C1 segment of cervical spinal cord (tissue), 14 donors: Measurements from ENCODE around the gene CHN2.
A peak's percentile ranks its signal among the peaks of the same experiment; 100 is the strongest.

ENCODE experiments used
- DNase-seq, 14 donors: peaks; one replicate each; lab custom pipeline; 2025; lab: John Stamatoyannopoulos, UW

CHN2 gene

GRCh38 chr7:29194594-29195427, at the start of gene CHN2:
Gene CHN2 (plus strand): TSS chr7:29194775.
- DNase-seq, result peak in 13 of 14 donors; percentile 19 to 88 (median 68)

- DNase-seq, result no peak
These were observed 49.0 kb upstream of the CHN2 start for GRCh38 chr7:29145553-29146056.

GRCh38 chr7:29146057-29146706, 48.4 kb upstream of the CHN2 start, which contains the start of gene CPVL:
Gene CPVL (minus strand): TSS chr7:29146537. CDS start chr7:29121061, 25,476 bp downstream.
- peak in 9 of 14 donors; percentile 15 to 55 (median 25) for DNase-seq

DNA sequence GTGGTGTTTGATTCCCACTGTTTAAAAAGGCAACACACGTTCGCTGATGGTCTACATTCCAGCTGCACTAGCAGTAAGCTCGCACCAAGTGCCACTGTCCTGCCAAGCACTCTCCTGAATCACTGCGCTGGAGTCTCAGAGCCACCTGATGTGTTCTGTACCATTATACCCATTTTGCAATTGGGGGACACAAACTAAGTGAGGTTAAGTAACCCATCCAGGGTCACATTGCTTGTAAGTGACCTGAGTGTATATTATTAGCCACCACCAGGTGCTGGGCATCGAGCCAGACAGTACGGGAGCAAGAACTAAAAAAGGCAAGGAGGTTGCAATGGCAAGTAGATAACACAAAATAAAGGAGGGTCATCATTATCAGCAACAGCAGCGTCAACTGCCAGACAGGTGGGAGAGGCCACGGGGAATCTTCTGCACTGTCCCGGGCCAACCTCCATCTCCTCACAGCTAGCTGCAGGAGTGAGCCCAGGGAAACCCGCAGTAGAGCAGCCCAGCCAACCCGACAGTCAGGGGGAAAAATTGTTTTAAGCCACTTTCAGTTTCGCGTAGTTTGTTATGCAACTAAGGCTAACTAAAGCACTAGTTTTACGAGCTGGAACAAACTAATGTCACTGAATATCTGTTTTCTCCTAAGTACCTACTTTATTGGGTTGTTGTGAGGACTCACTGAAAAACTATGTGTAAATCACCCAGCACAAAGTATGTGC, 47.5 kb upstream of the CHN2 start:
- DNase-seq, result peak in 1 of 14 donors; percentile 28

GRCh38 chr7:29147821-29148220, 46.8 kb upstream of the CHN2 start:
- no peak for DNase-seq

DNA sequence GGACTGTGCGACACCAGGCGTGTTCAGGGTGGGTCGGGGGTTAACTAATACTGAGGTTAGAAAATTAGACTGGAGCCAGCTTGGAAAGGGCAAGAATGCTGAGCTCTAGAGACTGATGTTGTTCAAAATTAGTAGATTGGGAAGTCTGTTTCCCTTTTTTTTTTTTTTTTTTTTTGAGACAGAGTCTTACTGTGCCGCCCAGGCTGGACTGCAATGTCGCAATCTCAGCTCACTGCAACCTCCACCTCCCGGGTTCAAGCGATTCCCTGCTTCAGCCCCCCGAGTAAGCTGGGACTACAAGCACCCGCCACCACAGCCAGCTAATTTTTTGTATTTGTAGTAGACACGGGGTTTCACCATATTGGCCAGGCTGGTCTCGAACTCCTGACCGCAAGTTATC, 45.5 kb upstream of the CHN2 start:
- DNase-seq, result no peak

DNA sequence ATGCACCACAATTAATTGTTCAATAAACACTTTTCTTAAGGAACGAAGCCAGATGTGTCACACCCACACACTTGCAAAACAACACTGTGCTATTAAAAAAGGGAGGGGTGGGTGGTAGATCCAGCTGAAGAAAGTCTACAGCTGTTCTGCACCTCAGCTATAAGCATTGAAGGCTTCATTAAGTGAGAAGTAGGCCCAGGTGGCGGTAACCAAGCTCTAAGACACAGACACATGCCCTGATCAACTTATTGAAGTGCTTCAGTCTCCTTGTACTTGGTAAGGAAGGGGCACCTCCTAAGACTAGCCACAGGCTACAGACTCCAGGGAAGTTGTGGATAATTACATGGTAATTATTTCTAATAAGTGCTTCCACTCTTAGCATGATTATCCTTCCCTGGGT, 43.7 kb upstream of the CHN2 start:
- no peak for DNase-seq

- no peak for DNase-seq
These were observed 40.5 kb upstream of the CHN2 start for GRCh38 chr7:29154076-29154475.

- no peak for DNase-seq
These were observed 37.6 kb upstream of the CHN2 start for GRCh38 chr7:29156907-29157452.

DNA sequence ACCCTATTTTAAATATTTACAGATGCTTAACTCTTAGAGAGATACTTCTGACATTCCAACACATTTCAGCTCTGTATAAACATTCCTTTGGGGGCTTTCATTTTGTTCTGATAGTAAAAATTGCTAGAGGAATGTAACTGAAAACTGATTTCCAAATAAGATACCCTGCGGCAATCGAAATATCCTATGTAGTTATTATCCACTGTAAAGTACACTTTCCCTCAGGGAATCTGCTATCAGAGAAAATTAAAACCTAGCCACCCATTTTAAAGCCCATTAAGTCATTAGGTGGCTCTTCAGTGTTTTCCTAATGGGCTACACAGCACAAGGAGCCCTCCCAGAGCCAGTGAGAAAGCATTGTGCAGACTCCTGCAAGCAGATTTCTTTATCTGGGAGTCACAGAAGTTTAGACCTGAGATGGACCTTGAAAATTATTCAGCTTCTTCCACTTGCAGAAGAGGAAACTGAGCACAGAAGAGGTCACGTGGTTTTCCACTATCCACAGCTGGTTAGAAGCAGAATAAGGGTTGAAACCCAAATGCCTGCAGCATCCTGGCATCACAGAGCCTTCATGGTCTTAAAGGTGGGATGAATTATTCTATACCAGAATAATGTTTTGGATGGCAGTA, 35.7 kb upstream of the CHN2 start:
- no peak for DNase-seq

DNA sequence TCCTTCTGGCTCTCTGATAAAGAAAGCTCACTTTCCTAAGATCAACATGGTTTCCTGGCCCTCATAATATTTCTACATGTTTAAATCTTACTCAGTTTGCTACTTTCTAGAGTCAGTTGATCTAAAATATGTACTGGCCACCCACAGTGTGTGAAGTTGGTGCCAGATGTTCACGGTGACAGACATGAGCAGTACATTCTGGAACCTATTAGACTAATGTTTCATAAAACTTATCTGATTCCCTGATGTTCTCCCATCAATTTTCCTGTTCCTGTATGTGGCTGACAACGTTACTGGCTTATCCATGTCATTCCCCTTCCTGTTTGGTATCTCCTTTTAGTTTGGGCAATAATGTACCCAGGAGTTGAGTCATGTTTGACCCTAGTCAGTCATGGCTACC, 34.5 kb upstream of the CHN2 start:
- DNase-seq, result no peak

- DNase-seq, result no peak
These were observed 33.3 kb upstream of the CHN2 start for GRCh38 chr7:29161231-29161630.

DNA sequence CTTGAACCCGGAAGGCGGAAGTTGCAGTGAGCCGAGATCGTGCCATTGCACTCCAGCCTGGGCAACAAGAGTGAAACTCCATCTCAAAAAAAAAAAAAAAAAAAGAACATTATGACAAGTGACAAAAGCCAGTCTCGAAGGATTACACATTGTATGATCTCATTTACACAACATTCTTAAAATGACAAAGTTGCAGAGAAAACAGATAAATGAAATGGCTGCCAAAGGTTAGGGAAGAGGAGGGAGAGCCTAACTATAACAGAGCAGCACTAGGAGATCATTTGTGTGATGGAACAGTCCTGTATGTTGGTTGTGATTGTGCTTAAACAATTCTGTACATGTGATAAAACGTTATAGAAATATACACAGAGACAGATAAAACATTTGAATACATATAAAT, 32.0 kb upstream of the CHN2 start:
- no peak for DNase-seq

DNA sequence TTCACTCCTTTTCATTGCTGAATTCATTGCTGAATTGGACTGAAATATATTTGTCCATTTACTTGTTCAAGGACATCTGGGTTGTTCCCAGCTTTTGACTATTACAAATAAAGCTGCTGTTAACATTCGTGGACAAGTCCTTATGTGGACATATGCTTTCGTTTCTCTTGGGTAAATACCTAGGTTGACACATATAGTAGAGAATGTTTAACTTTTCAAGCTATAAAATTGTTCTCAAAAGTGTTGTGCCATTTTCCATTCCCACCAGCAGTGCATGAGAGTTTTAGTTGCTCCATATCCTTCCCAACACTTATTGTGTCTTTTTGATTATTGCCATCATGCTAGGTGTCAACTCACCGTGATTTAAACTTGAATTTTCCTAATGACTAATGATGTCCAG, 30.7 kb upstream of the CHN2 start:
- no peak for DNase-seq

- no peak for DNase-seq
These were observed 26.9 kb upstream of the CHN2 start for GRCh38 chr7:29167721-29168120.

- DNase-seq, result no peak
These were observed 23.8 kb upstream of the CHN2 start for GRCh38 chr7:29170781-29171180.

DNA sequence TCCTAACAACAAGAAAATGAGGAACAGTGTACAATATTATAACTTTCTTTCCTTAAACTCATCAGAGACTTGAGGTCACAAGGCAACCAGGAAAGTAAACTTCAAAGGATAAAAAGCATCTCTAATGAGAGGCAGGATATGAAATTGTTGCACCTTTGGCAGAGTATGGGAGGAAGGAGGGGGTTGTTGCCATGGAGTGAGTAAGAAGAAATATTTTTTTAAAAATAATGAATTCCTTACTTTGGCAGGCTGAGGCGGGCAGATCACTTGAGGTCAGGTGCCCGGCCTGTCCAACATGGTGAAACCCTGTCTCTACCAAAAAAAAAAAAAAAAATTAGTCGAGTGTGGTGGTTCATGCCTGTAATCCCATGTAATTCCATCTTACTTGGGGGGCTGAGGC, 21.1 kb upstream of the CHN2 start:
- DNase-seq, result no peak

- peak in 8 of 14 donors; percentile 4 to 69 (median 50) for DNase-seq
These were observed 16.5 kb upstream of the CHN2 start for GRCh38 chr7:29177963-29178600.

DNA sequence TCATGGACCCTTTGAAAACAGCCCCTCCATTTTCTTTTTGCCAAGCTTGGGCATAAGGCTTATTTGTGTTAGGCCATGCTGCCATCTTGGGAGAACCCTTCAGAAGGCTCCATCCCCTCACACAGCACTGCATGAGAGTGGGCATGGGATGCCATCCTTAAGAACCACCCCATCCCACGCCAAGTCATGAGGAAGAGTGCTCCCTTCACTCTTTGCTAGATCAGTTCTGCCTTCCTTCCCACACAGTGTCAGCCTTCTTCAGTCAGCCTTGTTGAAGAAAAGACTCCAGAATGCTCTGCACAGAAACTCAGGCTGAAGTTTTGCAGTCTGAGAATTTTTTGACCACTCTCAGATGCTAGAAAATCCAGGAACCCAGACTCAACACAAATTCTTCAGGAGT, 15.5 kb upstream of the CHN2 start:
- DNase-seq, result no peak

DNA sequence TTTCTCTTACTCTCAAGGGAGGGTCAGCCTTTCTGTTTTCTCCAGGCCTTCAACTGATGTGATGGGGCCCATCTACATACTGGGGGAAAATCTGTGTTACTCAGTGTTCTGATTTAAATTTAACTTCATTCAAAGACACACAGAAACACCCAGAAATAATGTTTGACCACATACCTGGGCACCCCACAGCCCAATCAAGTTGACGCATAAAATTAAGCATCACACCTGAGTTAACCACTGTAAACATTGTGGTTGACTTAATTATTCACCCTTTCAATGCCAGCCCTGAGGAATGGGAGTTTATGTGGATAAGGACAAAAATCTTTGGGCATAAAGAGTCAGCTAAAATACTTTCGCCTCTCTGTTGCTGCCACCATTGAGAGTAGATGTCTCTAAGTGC, 10.0 kb upstream of the CHN2 start:
- DNase-seq, result no peak

DNA sequence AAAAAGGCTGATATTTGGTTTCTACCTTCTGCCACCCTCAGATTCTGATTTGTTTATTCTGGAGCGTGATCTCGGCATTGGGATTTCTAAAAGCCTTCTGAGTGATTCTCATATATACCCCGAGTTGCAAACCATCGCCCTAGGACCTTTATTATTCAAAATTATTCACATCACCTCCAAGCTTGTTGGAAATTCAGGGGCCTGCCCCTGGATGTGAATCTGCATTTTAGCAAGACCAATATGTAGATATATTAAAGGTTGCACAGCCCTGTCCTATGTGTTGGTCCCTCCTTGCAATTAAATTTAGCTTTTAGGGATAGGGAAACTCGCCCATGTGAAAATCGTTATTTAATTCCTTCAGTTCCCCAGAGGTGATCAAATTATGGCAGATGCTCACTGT, 9.0 kb upstream of the CHN2 start:
- no peak for DNase-seq
